Measurements from ENCODE around the gene NCK1.

Gene NCK1

DNA sequence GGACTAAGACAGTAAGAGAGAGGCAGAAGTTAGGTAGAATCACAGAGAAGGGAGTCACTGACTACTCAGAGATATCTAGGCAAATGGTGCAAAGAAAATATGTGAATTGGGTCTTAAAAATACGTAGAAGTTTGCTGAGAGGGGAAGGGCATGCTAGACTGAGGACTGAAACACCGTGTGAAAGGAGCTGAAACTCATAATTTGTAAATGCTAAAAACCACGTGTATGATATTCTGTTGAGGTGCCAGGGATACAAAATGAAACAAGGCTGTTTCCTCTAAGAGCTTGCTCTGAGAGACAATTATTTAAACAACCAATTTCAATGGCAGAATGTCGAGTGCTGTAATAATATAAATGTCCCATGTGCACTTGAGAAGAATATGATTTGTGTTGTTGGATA is 47.2 kb downstream of the NCK1 start:
- DNase-seq (no peak), ATAC-seq (no peak)
- H3K4me1 Mint-ChIP-seq = peaks cover 67% of the 10 kb centered on the region
- no peaks in the 10 kb centered on the region for H3K27me3 Mint-ChIP-seq
- peak overlapping the region; percentile 12 for H3K27ac Mint-ChIP-seq
- peaks cover 4% of the 10 kb centered on the region for H3K9me3 Mint-ChIP-seq
- no peak overlapping the region for H3K4me3 Mint-ChIP-seq
- H3K36me3 Mint-ChIP-seq (ENCODE audit: low read depth) = peaks cover 33% of the 10 kb centered on the region

DNA sequence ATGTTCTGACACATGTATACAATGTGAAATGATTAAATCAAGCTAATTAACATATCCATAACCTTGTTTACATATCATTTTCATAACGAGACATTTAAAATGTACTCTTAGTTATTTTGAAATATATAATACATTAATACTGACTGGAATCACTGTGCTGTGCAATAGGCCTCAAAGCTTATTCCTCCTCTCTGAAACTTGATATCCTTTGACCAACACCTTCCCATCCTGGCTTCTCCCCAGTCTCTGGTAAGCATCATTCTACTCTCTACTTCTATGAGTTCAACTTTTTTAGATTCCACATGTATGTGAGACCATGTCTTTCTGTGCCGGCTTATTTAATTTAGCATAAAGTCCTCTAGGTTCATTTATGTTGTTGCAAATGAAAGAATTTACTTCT is 48.7 kb downstream of the NCK1 start:
- ATAC-seq (no peak), DNase-seq (no peak)
- Mint-ChIP-seq H3K27me3 (no peaks in the 10 kb centered on the region), H3K9me3 (no peaks in the 10 kb centered on the region), H3K4me3 (no peak overlapping the region), H3K27ac (no peak overlapping the region), H3K36me3 (ENCODE audit: low read depth) (peaks cover 29% of the 10 kb centered on the region), H3K4me1 (peaks cover 71% of the 10 kb centered on the region)

DNA sequence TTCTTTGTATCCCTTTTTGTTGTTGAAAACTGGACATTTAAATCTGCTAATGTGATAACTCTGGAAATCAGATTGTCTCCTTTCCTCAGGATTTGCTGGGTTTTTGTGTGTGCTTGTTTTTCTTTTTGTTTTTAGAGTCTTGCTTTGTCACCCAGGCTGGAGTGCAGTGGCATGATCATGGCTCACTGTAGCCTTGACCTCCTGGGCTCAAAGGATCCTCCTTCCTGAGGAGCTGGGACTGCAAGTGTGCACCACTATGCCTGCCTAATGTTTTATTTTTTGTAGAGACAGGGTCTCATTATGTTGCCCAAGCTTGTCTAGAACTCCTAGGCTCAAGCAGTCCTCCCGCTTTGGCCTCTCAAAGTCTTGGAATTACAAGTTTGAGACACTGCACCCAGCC is 51.2 kb downstream of the NCK1 start:
- Mint-ChIP-seq H3K27me3 (no peaks in the 10 kb centered on the region), H3K4me1 (peaks cover 66% of the 10 kb centered on the region), H3K4me3 (no peak overlapping the region), H3K36me3 (ENCODE audit: low read depth) (peaks cover 26% of the 10 kb centered on the region), H3K9me3 (no peaks in the 10 kb centered on the region), H3K27ac (peak overlapping the region; percentile 43)
- no peak for DNase-seq
- no peak for ATAC-seq

DNA sequence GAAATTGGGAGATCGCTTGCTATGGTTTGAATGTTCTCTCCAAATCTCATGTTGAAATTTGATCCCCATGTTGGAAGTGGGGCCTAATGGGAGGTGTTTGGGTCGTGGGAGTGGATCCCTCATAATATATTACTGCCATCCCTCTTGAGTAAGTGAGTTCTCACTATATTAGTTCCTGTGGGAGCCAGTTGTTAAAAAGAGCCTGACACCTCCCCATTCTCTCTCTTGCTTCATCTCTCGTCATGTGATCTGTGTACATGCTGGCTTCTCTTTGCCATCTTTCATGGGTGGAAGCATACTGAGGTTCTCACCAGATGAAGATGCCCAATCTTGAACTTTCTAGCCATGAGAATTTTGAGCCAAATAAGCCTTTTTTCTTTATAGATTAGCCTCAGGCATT is 52.7 kb downstream of the NCK1 start:
- Mint-ChIP-seq H3K4me3 (no peak overlapping the region), H3K4me1 (peaks cover 66% of the 10 kb centered on the region), H3K27ac (no peak overlapping the region), H3K36me3 (ENCODE audit: low read depth) (peaks cover 26% of the 10 kb centered on the region), H3K9me3 (no peaks in the 10 kb centered on the region), H3K27me3 (no peaks in the 10 kb centered on the region)
- ATAC-seq = no peak
- DNase-seq = no peak

- Mint-ChIP-seq H3K27me3 (no peaks in the 10 kb centered on the region), H3K9me3 (no peaks in the 10 kb centered on the region), H3K36me3 (ENCODE audit: low read depth) (peaks cover 27% of the 10 kb centered on the region), H3K4me3 (no peak overlapping the region), H3K27ac (no peak overlapping the region), H3K4me1 (peaks cover 72% of the 10 kb centered on the region)
- no peak for DNase-seq
- ATAC-seq = no peak
Measured at GRCh38 chr3:136916223-136916622, 54.2 kb downstream of the NCK1 start.

DNA sequence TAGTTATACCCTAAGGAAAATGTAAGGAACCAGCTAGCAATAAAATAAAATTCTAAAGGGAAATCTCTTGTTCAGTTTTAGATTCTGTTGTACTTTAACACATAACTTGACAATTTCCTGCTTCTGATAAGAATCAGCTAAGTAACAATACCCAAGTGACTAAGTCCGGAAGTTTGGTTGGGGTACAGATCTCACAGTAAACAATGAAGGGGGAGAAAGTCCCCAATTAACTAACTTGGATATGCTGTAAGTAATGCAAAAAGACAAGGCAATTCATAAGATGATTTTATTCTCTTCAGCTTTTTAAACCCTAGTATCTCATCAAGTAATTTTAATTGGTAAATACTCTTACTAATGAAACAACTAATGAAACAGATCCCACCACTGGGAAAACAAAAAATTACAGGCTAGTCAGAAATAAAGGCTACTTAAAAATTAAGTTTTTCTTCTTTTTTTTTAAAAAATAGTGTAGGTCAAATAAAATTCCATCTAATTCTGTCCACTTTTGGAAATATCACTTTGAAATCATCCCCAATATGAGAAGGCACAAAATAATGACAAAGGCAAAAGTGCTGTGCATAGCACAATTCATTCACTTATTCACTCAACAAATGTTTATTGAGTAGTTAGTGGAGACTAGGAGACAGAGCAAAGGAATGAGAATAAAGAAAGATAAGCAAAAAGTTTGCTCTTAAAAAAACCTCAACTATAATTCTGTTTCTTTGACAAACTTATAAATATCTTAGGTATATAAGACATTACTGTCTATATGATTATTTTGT is 58.0 kb downstream of the NCK1 start:
- Mint-ChIP-seq H3K4me3 (no peak overlapping the region), H3K36me3 (ENCODE audit: low read depth) (peaks cover 11% of the 10 kb centered on the region), H3K4me1 (peaks cover 74% of the 10 kb centered on the region), H3K27me3 (no peaks in the 10 kb centered on the region), H3K27ac (no peak overlapping the region), H3K9me3 (no peaks in the 10 kb centered on the region)
- ATAC-seq (peak; percentile 71), DNase-seq (no peak)

GRCh38 chr3:136920904-136921611 is 59.0 kb downstream of the NCK1 start:
- ATAC-seq = no peak
- Mint-ChIP-seq H3K4me3 (peak overlapping the region; percentile 32), H3K27ac (peak overlapping the region; percentile 63), H3K27me3 (no peaks in the 10 kb centered on the region), H3K9me3 (no peaks in the 10 kb centered on the region), H3K36me3 (ENCODE audit: low read depth) (peaks cover 6% of the 10 kb centered on the region), H3K4me1 (peaks cover 74% of the 10 kb centered on the region)
- DNase-seq = no peak

- Mint-ChIP-seq H3K27ac (no peak overlapping the region), H3K27me3 (no peaks in the 10 kb centered on the region), H3K4me3 (no peak overlapping the region), H3K9me3 (no peaks in the 10 kb centered on the region), H3K4me1 (peaks cover 56% of the 10 kb centered on the region), H3K36me3 (ENCODE audit: low read depth) (peaks cover 25% of the 10 kb centered on the region)
- DNase-seq = no peak
- ATAC-seq = no peak
Measured at GRCh38 chr3:136925425-136926190, 63.6 kb downstream of the NCK1 start.

- Mint-ChIP-seq H3K9me3 (no peaks in the 10 kb centered on the region), H3K27me3 (no peaks in the 10 kb centered on the region), H3K4me3 (no peak overlapping the region), H3K4me1 (peaks cover 59% of the 10 kb centered on the region), H3K27ac (peak overlapping the region; percentile 19), H3K36me3 (ENCODE audit: low read depth) (peaks cover 20% of the 10 kb centered on the region)
- ATAC-seq = peak; percentile 99
- DNase-seq = no peak
Measured at GRCh38 chr3:136928240-136928639, 66.2 kb downstream of the NCK1 start.

- H3K36me3 Mint-ChIP-seq (ENCODE audit: low read depth) = peaks cover 28% of the 10 kb centered on the region
- ATAC-seq (no peak), DNase-seq (no peak)
- peaks cover 58% of the 10 kb centered on the region for H3K4me1 Mint-ChIP-seq
- H3K27me3 Mint-ChIP-seq = no peaks in the 10 kb centered on the region
- H3K27ac Mint-ChIP-seq = no peak overlapping the region
- no peaks in the 10 kb centered on the region for H3K9me3 Mint-ChIP-seq
- no peak overlapping the region for H3K4me3 Mint-ChIP-seq
Measured at GRCh38 chr3:136929977-136930670, 68.1 kb downstream of the NCK1 start.

DNA sequence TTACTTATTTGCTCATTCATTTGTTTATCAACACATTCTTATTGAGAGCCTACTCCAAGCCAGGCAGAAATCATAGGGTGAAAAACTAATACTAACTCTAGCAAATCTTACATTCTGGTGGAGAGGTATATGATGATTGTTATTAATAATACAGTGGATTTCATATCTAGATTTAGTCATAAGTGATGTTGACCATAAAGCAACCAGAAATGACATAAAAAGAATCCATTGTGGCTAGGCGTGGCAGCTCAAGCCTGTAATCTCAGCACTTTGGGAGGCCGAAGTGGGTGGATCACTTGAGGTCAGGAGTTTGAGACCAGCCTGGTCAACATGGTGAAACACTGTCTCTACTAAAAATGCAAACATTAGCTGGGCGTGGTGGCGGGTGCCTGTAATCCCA is 69.6 kb downstream of the NCK1 start:
- Mint-ChIP-seq H3K4me1 (peaks cover 54% of the 10 kb centered on the region), H3K27ac (peak overlapping the region; percentile 8), H3K27me3 (no peaks in the 10 kb centered on the region), H3K9me3 (peaks cover 3% of the 10 kb centered on the region), H3K36me3 (ENCODE audit: low read depth) (peaks cover 40% of the 10 kb centered on the region), H3K4me3 (no peak overlapping the region)
- ATAC-seq (no peak), DNase-seq (no peak)

DNA sequence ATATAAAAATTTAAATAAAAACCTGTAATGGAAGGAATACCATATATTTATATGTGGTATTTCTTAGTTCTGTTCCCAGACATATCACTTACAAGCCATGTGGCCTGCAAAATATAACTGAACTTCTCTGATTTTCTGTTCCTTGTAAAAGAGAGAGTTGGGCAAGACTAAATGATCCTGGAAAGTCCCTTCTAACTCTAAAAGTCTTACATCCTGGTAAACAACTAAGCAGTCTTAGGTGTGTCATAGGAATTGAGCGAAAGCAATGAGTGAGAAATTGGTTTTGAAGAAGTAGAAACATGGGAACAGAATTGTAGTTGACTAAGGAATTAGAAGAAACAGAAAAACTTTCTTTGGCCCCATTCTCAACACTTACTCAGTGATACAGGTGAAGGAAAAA is 70.5 kb downstream of the NCK1 start:
- peaks cover 46% of the 10 kb centered on the region for H3K36me3 Mint-ChIP-seq (ENCODE audit: low read depth)
- H3K4me3 Mint-ChIP-seq = no peak overlapping the region
- DNase-seq (no peak), ATAC-seq (no peak)
- no peaks in the 10 kb centered on the region for H3K27me3 Mint-ChIP-seq
- H3K9me3 Mint-ChIP-seq = peaks cover 6% of the 10 kb centered on the region
- peaks cover 60% of the 10 kb centered on the region for H3K4me1 Mint-ChIP-seq
- H3K27ac Mint-ChIP-seq = no peak overlapping the region

DNA sequence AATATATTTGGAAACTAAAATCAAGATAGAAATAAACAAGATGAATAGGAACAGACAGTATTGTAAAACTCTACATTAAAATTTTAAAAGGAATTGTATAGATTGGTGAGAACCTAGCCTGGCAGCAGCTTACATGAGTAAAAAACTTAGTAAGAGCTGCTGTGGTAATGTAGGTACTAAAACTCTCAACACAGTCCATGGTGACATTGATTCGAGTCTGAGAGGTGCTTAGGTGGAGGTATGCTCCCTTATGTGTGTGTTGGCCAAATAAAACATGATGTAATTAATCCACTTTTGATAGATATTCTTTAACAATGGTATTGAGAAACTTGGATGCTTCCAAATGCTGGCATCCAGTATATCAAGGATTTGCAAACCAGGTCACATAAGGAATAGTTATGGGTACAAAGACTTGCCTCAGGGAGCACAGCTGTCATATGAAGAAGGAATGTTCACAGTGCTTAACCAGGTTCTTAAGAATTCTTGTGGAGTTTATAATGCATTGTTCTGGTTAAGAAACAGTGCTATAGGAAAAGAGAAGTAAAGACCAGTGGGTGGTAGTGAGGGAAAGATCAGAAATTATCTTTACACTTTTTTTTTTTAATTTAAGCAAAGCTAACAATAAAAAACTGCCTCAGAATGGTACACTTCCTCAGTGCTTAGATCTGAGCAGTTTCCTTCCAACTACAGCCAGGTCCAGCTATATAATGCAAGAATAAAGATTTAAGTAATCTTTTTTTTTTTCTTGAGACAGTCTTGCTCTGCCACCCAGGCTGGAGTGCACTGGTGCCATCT is 71.2 kb downstream of the NCK1 start:
- peaks cover 41% of the 10 kb centered on the region for H3K36me3 Mint-ChIP-seq (ENCODE audit: low read depth)

DNA sequence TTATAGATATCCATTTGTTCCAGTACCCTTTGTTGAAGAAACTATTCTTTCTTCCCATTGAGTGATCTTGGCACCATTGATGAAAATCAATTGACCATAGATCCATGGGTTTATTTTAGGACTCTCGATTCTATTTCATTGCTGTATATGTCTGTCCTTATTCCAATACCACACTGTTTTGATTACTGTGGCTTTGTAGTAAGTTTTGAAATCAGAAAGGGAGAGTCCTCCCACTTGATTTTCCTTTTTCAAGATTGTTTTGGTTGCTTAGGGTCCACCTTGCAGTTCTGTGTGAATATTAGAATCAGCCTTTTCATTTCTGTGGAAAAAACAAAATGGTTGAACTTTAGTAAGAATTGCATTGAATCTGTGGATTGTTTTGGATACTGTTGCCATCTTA is 75.2 kb downstream of the NCK1 start:
- Mint-ChIP-seq H3K27me3 (no peaks in the 10 kb centered on the region), H3K9me3 (peaks cover 6% of the 10 kb centered on the region), H3K27ac (no peak overlapping the region), H3K4me1 (peaks cover 66% of the 10 kb centered on the region), H3K36me3 (ENCODE audit: low read depth) (peaks cover 33% of the 10 kb centered on the region), H3K4me3 (no peak overlapping the region)
- ATAC-seq (no peak), DNase-seq (no peak)

More for the DNA sequence above, 71.2 kb downstream of the NCK1 start:
- Mint-ChIP-seq H3K4me1 (peaks cover 60% of the 10 kb centered on the region), H3K9me3 (peaks cover 6% of the 10 kb centered on the region), H3K27ac (no peak overlapping the region), H3K4me3 (no peak overlapping the region), H3K27me3 (no peaks in the 10 kb centered on the region)
- DNase-seq (no peak), ATAC-seq (no peak)

All from activated naive CD8-positive, alpha-beta T cell treated with anti-CD3 and anti-CD28 coated beads, Interleukin-2, amount 50 U/mL, for 24 hours (primary cell).